Measurements from ENCODE around the gene SSH2. TPM values are rescaled to one million over a fixed set of nuclear protein-coding genes. Genes with fewer than 3 reads are reported as not detected.

The SSH2 gene
- total RNA-seq, 1 donor: 13.0 TPM

- peaks cover 19% of the 10 kb centered on the region for H3K4me1 ChIP-seq (ENCODE audit: insufficient read depth, low read length)
- no peak overlapping the region for H3K4me2 ChIP-seq (ENCODE audit: insufficient read depth, low read length)
- no peaks in the 10 kb centered on the region for H3K27me3 ChIP-seq (ENCODE audit: insufficient read depth, low read length)
- H3K9me3 ChIP-seq (ENCODE audit: low read depth, low read length): no peaks in the 10 kb centered on the region
- H2AFZ ChIP-seq (ENCODE audit: low read length): no peak overlapping the region
- no peaks in the 10 kb centered on the region for H3K36me3 ChIP-seq (ENCODE audit: insufficient read depth, low read length)
- TF ChIP-seq CTCF (IDR thresholded peaks at IDR 0.05; ENCODE audit: extremely low read depth, low read depth, low read length): no peak
- DNase-seq (ENCODE audit: insufficient read length, low spot score, missing footprints): no peak
- H3K27ac ChIP-seq (ENCODE audit: low read depth, low read length): no peak overlapping the region
- no peak overlapping the region for H3K4me3 ChIP-seq (ENCODE audit: insufficient read depth, low read length)
- H3K79me2 ChIP-seq (ENCODE audit: insufficient read depth, low read length): peaks cover 2% of the 10 kb centered on the region
- H4K20me1 ChIP-seq (ENCODE audit: insufficient read depth, low read length): no peaks in the 10 kb centered on the region
Observed at GRCh38 chr17:29710520-29710884, 219.5 kb downstream of the SSH2 start.

DNA sequence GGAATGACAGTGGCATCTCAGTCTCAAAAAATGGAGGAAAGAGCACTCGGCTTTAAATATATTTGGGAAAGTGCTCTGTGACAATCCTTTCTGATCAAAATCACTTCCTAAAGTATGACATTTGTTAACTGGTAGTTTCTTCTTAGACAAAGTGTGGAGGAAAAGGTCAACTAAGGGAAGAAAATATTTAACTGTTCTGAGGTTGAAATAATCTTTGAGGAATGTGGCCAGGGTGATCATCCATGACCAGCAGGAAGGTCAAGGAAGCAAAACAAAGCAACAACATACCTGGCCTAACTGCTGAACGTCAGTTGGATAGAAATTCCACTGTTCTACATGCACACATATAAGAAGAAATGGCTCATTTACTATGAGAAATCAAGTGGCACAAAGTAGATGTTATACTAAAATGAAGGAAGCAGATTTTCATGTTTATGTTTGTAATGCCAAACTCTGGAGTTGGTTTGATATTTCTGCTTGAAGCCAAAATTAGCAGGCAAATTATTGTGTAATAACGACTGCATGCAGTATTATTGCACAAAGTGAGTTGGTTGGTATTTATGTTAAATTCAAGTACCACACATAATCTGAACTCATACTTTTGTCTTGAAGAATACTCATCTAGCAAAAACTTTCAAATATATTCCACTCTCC is 220.0 kb downstream of the SSH2 start:
- Histone ChIP-seq H3K36me3 (ENCODE audit: insufficient read depth, low read length) (no peaks in the 10 kb centered on the region), H3K27ac (ENCODE audit: low read depth, low read length) (no peak overlapping the region), H4K20me1 (ENCODE audit: insufficient read depth, low read length) (no peaks in the 10 kb centered on the region), H2AFZ (ENCODE audit: low read length) (no peak overlapping the region), H3K4me1 (ENCODE audit: insufficient read depth, low read length) (peaks cover 19% of the 10 kb centered on the region), H3K4me2 (ENCODE audit: insufficient read depth, low read length) (peak overlapping the region; percentile 24), H3K9me3 (ENCODE audit: low read depth, low read length) (no peaks in the 10 kb centered on the region), H3K4me3 (ENCODE audit: insufficient read depth, low read length) (no peak overlapping the region), H3K27me3 (ENCODE audit: insufficient read depth, low read length) (no peaks in the 10 kb centered on the region), H3K79me2 (ENCODE audit: insufficient read depth, low read length) (peaks cover 2% of the 10 kb centered on the region)
- no peak for DNase-seq (ENCODE audit: insufficient read length, low spot score, missing footprints)
- no peak for TF ChIP-seq CTCF (IDR thresholded peaks at IDR 0.05; ENCODE audit: extremely low read depth, low read depth, low read length)

DNA sequence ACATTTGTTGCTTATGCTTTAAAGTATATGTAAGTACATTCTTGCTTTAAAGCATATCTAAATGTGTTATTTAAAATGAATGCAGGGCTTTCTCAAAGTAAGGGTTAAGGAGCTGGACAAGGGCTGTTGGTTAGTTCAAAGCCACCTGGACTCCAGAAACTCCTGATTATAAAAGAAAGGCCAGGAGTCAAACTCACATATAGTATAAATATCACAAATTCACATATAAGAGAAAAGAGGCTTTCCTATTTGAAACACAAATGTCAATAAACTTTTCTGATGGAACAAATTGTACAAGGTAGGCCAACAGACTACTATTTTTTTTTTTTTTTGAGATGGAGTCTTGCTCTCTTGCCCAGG is 222.8 kb downstream of the SSH2 start:
- TF ChIP-seq CTCF (IDR thresholded peaks at IDR 0.05; ENCODE audit: extremely low read depth, low read depth, low read length): no peak
- no peak overlapping the region for H3K4me2 ChIP-seq (ENCODE audit: insufficient read depth, low read length)

GRCh38 chr17:29706045-29706431 is 224.0 kb downstream of the SSH2 start:
- Histone ChIP-seq H3K4me2 (ENCODE audit: insufficient read depth, low read length) (no peak overlapping the region), H3K9me3 (ENCODE audit: low read depth, low read length) (no peaks in the 10 kb centered on the region), H3K27ac (ENCODE audit: low read depth, low read length) (no peak overlapping the region), H3K4me1 (ENCODE audit: insufficient read depth, low read length) (peaks cover 16% of the 10 kb centered on the region), H3K4me3 (ENCODE audit: insufficient read depth, low read length) (no peak overlapping the region), H3K27me3 (ENCODE audit: insufficient read depth, low read length) (no peaks in the 10 kb centered on the region), H2AFZ (ENCODE audit: low read length) (no peak overlapping the region), H4K20me1 (ENCODE audit: insufficient read depth, low read length) (no peaks in the 10 kb centered on the region), H3K79me2 (ENCODE audit: insufficient read depth, low read length) (peaks cover 2% of the 10 kb centered on the region), H3K36me3 (ENCODE audit: insufficient read depth, low read length) (no peaks in the 10 kb centered on the region)
- TF ChIP-seq CTCF (IDR thresholded peaks at IDR 0.05; ENCODE audit: extremely low read depth, low read depth, low read length): no peak
- DNase-seq (ENCODE audit: insufficient read length, low spot score, missing footprints): no peak

More for the DNA sequence above, 222.8 kb downstream of the SSH2 start:
- Histone ChIP-seq H3K9me3 (ENCODE audit: low read depth, low read length) (no peaks in the 10 kb centered on the region), H3K27me3 (ENCODE audit: insufficient read depth, low read length) (no peaks in the 10 kb centered on the region), H3K27ac (ENCODE audit: low read depth, low read length) (no peak overlapping the region), H3K79me2 (ENCODE audit: insufficient read depth, low read length) (peaks cover 2% of the 10 kb centered on the region), H3K4me1 (ENCODE audit: insufficient read depth, low read length) (peaks cover 19% of the 10 kb centered on the region), H3K36me3 (ENCODE audit: insufficient read depth, low read length) (no peaks in the 10 kb centered on the region), H3K4me3 (ENCODE audit: insufficient read depth, low read length) (no peak overlapping the region), H4K20me1 (ENCODE audit: insufficient read depth, low read length) (no peaks in the 10 kb centered on the region), H2AFZ (ENCODE audit: low read length) (no peak overlapping the region)
- no peak for DNase-seq (ENCODE audit: insufficient read length, low spot score, missing footprints)

Measured in osteoblast (primary cell).